Measurements from ENCODE around the gene CRTC3.
"Not testable (repeated sequence)": the region's sequence is repeated elsewhere in the genome, so short reads cannot be mapped to it uniquely, and the experiment has no call there.

The CRTC3 gene

DNA sequence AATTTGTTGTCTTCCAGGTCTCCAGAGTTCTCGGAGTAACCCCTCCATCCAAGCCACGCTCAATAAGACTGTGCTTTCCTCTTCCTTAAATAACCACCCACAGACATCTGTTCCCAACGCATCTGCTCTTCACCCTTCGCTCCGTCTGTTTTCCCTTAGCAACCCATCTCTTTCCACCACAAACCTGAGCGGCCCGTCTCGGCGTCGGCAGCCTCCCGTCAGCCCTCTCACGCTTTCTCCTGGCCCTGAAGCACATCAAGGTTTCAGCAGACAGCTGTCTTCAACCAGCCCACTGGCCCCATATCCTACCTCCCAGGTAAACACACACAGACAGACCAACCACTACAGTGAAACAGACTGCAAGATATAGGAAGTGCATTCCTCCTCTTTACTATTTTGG lies 99.5 kb downstream of the CRTC3 start:
- no peak overlapping the region for H3K4me3 ChIP-seq (ENCODE audit: control insufficient read depth, low read depth, low read length)
- TF ChIP-seq, protein P1, sequence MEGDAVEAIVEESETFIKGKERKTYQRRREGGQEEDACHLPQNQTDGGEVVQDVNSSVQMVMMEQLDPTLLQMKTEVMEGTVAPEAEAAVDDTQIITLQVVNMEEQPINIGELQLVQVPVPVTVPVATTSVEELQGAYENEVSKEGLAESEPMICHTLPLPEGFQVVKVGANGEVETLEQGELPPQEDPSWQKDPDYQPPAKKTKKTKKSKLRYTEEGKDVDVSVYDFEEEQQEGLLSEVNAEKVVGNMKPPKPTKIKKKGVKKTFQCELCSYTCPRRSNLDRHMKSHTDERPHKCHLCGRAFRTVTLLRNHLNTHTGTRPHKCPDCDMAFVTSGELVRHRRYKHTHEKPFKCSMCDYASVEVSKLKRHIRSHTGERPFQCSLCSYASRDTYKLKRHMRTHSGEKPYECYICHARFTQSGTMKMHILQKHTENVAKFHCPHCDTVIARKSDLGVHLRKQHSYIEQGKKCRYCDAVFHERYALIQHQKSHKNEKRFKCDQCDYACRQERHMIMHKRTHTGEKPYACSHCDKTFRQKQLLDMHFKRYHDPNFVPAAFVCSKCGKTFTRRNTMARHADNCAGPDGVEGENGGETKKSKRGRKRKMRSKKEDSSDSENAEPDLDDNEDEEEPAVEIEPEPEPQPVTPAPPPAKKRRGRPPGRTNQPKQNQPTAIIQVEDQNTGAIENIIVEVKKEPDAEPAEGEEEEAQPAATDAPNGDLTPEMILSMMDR (conservative IDR thresholded peaks at IDR 0.05; ENCODE audit: control insufficient read depth, insufficient read depth, low read depth, low read length): no peak
- DNase-seq (ENCODE audit: low read depth): no peak

DNA sequence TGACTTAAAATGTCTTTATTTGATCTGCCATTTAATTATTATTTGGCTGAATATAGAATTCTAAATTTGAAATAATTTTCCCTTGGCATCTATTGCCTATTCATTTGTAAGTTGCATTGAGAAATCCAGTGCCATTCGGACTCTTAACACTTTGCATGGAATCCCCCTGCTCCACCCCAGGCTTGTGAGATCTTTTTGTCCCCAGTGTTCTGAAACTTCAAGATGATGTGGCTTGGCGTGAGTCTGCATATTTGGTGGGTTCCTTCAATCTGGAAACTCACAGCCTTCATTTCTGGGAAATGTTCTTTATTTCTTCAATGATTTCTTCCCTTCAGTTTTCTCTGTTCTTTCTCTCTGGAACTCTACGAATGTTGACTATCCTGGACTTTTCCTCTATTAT lies 103.6 kb downstream of the CRTC3 start:
- TF ChIP-seq, protein P1 (conservative IDR thresholded peaks at IDR 0.05; ENCODE audit: control insufficient read depth, insufficient read depth, low read depth, low read length): no peak
- no peak for DNase-seq (ENCODE audit: low read depth)
- no peak overlapping the region for H3K4me3 ChIP-seq (ENCODE audit: control insufficient read depth, low read depth, low read length)

DNA sequence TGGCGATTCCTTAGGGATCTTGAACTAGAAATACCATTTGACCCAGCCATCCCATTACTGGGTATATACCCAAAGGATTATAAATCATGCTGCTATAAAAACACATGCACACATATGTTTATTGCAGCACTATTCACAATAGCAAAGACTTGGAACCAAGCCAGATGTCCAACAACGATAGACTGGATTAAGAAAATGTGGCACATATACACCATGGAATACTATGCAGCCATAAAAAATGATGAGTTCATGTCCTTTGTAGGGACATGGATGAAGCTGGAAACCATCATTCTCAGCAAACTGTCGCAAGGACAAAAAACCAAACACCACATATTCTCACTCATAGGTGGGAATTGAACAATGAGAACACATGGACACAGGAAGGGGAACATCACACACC lies 107.3 kb downstream of the CRTC3 start:
- not testable (repeated sequence) for DNase-seq (ENCODE audit: low read depth); H3K4me3 ChIP-seq (ENCODE audit: control insufficient read depth, low read depth, low read length)

DNA sequence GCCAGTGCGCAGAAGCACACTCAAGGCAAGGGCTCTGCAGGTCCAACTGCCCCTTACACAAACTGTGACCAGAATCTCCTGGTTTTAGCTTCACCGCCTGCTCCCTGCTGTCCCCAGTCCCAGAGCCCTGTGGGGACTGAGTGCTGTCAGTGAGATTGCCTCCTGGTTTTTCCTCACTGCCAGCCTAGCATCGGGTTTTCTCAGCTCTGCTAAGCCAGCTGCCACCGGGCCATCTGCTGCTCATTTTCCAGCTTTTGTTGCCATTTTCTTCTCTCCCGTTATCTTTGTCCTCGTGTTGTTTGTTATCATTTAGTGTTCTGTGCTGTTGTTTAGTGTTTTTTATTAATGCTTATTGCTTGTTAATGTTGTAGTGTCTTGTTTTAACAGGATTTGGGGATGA lies 108.0 kb downstream of the CRTC3 start:
- TF ChIP-seq, protein P1 (conservative IDR thresholded peaks at IDR 0.05; ENCODE audit: control insufficient read depth, insufficient read depth, low read depth, low read length): no peak
- H3K4me3 ChIP-seq (ENCODE audit: control insufficient read depth, low read depth, low read length): no peak overlapping the region
- DNase-seq (ENCODE audit: low read depth): no peak

DNA sequence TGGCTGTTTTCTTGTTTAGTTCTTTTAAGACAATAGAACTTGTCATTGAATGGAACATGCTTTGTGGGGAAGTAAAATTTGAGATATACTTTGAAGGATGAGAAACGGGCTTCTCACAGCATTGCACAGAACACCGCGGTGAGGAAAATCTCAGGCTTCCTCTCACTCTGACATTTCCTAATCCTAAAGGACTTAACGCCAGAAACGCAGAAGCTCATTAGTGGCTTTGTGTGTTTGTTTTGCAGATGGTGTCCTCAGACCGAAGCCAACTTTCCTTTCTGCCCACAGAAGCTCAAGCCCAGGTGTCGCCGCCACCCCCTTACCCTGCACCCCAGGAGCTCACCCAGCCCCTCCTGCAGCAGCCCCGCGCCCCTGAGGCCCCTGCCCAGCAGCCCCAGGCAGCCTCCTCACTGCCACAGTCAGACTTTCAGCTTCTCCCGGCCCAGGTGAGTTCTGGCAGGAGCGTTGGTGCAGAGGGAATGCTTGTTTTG lies 108.5 kb downstream of the CRTC3 start:
- TF ChIP-seq, protein P1 (conservative IDR thresholded peaks at IDR 0.05; ENCODE audit: control insufficient read depth, insufficient read depth, low read depth, low read length): no peak
- no peak for DNase-seq (ENCODE audit: low read depth)
- H3K4me3 ChIP-seq (ENCODE audit: control insufficient read depth, low read depth, low read length): no peak overlapping the region

DNA sequence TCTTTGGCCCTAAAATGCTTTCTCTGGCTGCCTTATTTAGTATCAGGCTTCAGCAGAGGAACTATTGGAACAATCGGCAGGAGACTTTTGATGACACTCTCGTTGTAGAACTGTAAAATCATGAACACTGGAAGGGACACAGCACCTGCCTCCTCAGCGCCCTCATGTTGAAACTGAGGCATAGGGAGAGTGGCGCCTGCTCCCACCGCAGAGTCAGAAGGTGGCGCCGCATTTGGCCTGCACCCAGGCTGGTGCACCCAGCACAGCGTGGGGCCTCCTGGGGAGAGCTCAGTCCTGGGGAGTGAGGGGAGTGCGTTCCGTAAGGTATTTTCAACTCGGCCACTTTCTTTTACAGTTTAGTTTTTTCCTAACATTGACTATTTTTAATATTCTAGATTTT lies 109.2 kb downstream of the CRTC3 start:
- TF ChIP-seq, protein P1 (conservative IDR thresholded peaks at IDR 0.05; ENCODE audit: control insufficient read depth, insufficient read depth, low read depth, low read length): no peak
- DNase-seq (ENCODE audit: low read depth): no peak
- H3K4me3 ChIP-seq (ENCODE audit: control insufficient read depth, low read depth, low read length): no peak overlapping the region

DNA sequence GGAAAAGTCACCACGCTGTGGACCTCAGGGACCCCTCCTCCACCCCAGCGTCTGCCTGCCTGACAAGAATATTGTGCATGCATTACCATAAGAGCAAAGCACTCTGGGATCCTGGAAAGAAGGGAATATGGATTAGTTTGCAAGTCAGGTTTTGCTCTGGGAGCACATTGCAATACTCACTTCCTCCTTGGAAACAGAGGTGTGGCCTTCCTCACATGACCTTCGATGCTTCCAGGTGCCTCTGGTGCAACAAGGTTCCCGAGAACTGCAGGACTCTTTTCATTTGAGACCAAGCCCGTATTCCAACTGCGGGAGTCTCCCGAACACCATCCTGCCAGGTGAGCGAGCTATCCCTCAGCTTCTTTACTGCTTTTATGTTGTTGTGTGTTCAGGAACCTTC lies 111.1 kb downstream of the CRTC3 start:
- no peak for DNase-seq (ENCODE audit: low read depth)
- H3K4me3 ChIP-seq (ENCODE audit: control insufficient read depth, low read depth, low read length): no peak overlapping the region
- TF ChIP-seq, protein P1 (conservative IDR thresholded peaks at IDR 0.05; ENCODE audit: control insufficient read depth, insufficient read depth, low read depth, low read length): no peak
